GM18502 (cell line): ENCODE data around the gene TNKS1BP1.
"Not testable (repeated sequence)": the region's sequence is repeated elsewhere in the genome, so short reads cannot be mapped to it uniquely, and the experiment has no call there.

Experiments used
- ATAC-seq: cut with Tn5 transposase; IDR thresholded peaks from one replicate; pipeline ENCODE4 v1.9.1; 2021; ENCODE audit warnings: mild to moderate bottlenecking; ENCODE audit not compliant: unreplicated experiment, poor library complexity

Gene TNKS1BP1

DNA sequence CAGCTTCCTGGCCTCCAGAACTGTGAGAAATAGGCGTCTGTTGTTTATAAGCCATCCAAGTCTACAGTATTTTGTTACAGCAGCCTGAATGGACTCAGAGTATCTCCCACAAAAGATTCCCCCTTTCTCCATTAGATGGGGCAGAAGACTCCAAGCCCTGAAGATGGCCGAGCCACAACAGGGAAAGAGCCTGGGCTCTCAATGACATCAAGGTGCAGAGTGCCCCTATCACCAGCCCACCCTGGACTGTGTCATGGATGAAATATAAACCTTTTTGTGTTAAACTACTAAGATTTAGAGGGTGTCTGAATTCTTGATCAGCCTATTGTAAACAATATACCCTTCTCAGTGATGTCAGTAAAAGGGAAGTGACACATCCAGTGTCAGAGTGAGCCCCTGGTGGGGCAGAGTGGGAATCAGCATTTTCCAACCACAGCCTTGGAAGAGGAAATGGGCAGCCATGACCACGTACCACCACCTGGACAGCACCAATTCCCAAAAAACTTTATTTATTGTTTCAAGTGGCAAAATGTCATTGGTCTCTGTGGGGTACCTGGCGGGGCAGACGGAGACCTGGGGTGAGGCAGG, 25.5 kb downstream of the TNKS1BP1 start:
- no peak for ATAC-seq

DNA sequence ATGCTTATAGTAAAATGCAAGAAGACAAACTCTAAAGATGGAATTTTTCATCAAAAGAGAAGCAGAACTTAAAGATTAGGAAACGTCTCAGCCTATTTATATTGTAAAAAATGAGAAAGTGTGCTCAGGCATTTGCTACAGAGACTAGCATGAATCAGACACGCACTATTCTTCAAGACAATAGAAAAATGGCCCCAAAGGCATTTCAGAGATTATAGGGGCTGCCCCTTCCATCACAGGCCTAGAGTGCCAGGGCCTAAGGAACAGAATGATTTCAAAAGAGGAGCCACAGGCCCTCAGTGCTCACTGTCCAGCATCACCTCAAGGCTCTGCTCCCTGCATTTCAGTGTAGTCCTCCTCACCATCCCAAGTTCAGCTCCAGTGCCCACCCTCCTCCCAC, 27.5 kb downstream of the TNKS1BP1 start:
- ATAC-seq = no peak

DNA sequence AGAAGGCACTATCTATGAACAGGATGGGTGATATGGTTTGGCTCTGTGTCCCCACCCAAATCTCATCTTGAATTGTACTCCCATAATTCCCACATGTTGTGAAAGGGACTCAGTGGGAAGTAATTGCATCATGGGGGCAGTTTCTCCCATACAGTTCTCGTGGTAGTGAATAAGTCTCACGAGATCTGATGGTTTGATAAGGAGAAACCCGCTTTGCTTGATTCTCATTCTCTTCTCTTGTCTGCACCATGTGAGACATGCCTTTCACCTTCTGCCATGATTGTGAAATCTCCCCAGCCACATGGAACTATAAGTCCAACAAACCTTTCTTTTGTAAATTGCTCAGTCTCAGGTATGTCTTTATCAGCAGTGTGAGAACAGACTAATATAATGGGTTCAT, 28.5 kb downstream of the TNKS1BP1 start:
- ATAC-seq = not testable (repeated sequence)

DNA sequence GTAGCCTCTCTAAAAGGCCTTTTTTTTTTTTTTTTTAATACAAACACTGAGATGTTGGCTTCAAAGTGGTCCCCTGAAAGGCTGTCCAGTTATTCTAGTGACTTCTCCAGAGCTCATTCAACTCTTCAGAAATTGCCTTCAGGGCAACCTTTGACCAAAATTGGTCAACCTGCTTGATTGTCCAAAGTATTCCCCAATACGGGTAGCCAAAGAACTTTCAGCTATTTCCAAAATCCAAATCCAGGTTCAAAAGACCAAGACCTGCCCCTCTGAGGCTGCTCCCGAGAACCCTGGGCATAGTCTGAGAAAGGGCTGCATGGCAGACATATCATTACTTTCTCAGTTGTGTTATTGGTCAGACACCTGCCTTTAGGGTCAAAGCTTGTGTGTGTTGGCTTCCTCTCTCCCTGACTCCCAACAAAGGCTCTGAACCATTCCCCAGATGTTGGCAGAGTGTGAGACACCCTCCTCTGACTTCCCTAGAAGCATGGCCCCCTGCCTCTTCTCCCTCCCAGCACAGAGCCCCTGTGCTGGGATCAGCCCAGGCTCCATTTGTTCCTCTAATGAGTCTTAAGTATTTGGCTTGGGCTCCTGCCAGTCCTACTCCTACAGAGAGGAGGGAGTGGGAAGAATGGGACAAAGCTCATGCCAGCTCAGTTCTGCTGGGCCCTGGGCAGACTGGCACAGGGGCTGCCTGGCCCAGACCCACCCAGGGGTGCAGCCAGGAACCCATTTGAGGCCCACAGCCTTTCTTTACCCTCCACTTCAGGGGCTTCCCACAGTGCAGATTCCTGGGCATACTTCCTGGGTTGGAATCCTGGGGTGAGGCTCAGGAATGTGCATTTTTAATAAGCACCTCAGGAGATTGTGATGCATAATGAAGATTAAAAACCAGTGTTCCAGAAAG, 30.3 kb downstream of the TNKS1BP1 start:
- ATAC-seq = no peak

DNA sequence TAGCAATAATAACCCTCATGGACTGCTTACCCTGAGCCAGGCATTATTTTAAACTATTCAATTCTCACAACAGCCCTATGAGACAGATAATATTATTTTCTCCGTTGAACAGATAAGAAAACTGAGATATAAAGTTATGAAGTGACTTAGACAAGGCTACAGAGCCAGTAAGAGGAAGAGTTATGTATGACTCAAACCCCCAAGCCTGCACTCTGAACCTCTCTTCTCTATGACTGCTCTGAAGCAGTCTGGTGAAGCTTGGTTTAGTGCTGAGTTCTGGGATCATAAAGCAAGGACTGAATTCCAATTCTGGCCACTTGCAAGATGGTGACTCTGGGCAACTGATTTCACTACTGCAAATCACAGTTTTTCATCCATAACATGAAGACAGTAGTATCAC, 34.5 kb downstream of the TNKS1BP1 start:
- ATAC-seq = no peak

DNA sequence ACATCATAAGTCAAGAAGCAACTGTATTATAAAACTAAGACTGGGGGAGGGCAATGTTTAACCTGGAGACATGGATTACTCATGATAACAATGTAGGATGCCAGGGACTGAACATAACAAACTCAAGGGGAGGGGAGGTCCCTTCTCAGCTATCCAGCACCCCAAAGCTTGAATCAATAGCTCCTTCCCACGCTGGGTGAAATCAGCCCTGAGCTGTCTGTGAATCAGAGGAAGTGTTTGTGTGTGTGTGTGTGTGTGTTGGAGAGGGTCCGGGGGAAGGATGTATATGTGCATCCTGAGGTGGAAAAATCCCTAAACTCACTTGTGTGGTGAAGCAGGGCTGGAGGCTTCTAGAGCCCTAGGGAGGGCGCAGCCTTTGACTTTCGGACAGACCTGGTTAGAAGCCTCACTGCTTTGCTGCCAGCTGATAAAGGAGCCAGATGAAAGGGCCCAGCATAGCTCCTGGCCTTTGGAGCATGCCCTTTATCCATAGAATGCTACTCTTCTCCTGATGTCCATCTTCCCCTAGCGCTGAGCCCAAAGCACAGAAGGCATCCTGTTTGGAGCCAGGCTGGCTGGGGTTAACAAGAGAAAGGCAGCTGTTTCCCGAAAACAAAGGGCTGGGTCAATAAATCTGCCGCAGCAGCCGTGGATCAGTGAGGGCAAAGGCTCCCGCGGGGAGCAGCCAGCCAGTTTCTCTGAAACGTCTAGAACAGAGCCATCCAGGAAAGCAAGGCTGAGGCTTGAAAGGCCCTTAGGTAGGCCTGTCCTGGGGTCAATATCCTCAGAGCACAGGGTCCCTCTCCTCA, 35.8 kb downstream of the TNKS1BP1 start:
- no peak for ATAC-seq

DNA sequence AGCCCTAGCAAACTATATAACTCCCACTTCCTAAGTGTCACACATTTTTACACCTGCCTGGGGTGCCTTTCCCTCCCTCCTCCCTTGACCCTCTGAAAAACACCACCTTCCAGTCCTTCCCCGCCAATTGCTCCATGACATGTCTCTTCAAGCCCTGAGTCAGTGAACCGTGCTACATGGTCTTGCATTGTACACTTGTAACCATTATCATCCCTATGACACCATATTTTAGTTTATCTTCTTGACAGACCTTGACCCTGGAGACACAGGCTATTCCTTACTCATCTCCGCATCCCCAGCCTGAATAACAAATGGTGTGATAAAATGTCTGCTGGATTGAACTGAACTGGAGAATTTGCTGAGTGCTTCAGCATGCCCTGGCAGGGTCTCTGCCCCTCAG, 36.9 kb downstream of the TNKS1BP1 start:
- no peak for ATAC-seq

DNA sequence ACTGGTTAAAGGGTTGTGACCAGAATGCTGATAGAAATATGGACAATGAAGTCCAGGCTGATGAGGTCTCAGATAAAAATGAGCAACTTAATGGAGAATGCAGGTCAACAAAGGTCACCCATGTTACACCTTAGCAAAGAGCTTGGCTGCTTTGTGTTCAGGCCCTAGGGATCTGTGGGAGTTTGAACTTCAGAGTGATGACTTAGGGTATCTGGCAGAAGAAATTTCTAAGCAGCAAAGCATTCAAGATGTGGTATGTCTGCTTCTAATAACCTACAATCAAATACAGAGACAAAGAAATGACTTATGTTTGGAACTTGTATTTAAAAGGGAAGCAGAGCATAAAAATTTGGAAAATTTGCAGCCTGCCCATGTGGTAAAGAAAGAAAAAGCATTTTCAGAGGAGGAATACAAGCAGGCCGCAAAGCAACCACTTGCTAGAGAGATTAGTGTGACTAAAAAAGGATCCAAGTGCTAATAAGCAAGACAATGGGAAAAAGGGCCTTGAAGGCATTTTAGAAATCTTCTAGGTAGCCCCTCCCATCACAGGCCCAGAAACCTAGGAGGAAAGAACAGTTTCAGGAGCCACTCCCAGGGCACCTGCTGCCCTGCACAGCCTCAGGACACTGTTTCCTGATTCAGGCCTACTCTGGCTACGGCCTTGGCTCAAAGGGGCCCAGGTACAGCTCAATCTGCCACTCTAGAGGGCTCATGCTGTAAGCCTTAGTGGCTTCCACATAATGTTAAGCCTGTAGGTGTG, 41.3 kb downstream of the TNKS1BP1 start:
- ATAC-seq = no peak

DNA sequence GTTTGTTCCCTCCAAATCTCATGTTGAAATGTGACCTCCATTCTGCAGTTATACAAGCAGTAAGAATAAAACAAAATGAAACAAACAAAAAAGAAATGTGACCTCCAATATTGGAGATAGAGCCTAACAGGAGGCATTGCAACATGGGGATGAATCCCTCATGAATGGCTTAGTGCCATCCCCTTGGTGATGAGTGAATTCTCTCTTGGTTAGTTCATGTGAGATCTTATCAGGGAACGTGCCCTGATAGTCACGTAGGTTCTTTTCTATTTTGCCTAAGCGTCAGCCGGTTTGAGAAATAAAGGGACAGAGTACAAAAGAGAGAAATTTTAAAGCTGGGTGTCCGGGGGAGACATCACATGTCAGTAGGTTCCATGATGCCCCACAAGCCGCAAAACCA, 43.2 kb downstream of the TNKS1BP1 start:
- ATAC-seq = not testable (repeated sequence)

DNA sequence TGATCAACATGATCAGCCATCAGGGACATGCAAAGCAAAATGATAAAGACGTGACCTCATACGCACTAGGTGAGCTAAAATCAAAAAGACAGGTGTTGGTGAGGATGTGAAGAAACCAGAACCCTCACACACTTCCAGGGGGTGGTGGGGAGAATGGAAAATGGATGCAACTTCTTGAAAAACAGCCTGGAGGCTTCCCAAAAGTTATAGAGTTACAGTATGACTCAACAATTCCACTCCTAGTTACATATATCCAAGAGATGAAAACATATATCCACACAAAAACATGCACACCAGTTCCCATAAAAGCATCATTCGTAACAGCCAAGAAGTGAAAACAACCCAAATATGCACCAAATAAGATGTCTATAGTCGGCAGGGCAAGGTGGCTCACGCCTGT, 45.6 kb downstream of the TNKS1BP1 start:
- no peak for ATAC-seq

DNA sequence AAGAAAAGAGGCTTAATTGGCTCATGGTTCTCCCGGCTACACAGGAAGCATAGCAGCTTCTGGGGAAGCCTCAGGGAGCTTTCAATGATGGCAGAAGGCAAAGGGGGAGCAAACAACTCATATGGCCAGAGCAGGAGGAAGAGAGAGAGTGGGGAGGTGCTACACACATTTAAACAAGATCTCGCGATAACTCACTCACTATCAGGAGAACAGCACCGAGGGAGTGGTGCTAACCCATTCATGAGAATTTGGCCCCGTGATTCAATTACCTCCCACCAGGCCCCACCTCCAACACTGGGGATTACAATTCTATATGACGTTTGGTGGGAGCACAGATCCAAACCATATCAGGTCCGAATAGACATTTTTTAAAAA, 46.0 kb downstream of the TNKS1BP1 start:
- no peak for ATAC-seq

DNA sequence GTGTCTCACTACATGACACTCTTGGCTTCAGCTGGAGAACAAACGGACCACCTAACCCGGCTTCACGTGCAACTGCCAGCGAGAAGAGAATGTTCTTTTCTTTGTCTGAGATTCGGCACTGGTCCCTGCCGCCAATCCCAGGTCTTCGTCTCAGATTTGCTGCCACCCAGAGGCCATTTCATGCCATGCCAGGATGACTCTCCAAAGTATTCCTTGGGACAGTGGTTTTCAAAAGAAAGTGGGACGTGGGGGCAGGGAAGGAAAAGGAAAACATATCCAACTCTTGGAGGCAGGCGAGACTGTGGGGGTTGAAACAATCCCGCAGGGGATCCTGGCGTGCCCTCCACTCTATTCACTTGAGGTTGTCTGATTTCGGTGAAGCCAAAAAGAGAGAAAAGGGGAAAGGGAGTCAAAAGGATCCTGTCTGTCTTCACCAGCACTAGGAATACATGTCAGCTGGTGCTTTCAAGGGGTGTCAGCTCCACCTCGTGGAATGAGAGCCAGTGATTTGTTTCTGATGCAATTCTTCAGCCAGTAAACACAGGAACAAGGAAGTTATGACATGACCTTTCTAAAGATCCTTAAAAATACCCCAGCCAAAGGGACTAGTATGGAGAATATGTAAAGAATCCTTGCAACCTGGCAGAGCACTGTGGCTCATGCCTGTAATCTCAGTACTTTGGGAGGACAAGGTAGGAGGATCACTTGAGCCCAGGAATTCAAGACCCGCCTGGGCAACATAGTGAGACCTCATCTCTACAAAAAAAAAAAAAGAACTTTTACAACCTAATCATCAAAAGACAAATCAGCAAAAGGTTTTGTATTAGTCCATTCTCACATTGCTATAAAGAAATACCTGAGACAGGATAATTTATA, 46.7 kb downstream of the TNKS1BP1 start:
- peak; percentile 89 for ATAC-seq

DNA sequence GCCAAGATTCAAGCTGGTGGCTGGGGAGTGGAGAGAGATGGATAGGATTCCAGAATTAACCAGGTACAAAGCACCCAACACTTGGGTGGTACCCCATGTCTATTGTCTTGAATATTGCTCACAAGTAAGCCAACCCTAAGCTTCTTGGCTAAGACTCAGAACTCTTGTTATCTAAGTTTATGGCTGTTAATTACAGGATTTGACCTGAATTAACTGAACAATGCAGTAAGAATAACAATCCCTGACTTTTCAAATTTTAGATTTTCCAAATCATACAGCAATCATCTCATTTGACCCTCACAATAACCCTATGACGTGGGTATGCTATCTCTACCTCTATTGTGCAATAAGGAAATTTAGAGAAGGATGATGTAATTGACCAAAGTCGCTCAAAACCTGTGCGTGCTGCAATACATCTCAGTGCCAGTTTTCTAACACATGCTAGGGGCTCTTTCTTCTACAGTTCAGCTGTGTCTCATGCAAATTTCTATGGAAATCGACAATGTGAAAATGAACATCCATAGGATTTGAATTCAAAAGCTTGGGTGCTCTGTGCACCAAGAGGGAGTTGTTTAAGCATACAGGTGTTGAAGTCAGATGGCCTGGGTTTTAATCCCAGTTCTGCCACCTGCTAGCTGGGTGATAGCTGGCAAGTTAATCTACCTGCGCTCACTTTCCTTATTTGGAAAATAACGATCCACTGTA, 47.6 kb downstream of the TNKS1BP1 start:
- no peak for ATAC-seq

DNA sequence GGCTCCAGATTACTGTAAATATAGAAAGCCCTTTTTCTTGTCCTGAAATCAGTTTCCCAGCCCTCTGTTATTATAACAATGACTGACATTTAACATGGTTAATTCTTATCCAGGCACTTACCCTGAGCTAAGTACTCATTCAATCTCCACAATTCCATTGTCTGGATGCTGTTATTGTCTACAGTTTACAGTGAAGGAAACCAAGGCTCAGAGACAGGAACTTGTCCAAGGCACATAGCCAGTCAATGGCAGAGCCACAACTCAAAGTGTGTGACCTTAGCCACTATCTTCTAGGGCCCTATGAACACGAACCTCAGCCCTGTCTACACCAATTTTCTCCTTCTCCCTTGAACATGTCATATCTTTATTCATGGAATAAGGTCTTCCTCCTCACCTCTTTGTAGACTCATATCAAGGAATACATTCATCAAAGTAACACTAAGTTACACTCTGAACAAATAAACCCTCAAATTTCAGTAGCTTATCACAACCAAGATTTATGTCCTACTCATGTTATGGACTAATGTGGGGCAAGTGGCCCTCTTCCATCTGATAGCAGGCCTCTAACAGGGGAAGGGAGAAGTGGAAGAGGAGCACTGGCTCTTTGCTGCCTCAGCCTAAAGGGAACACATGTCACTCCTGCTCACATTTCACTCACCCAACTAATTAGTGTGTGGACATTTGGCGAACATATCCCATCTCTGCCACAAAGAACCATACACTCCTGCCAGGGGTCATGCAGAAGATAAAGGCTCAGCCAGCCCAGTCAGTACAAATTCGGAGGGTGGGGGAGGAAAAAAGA, 48.4 kb downstream of the TNKS1BP1 start:
- ATAC-seq = no peak

DNA sequence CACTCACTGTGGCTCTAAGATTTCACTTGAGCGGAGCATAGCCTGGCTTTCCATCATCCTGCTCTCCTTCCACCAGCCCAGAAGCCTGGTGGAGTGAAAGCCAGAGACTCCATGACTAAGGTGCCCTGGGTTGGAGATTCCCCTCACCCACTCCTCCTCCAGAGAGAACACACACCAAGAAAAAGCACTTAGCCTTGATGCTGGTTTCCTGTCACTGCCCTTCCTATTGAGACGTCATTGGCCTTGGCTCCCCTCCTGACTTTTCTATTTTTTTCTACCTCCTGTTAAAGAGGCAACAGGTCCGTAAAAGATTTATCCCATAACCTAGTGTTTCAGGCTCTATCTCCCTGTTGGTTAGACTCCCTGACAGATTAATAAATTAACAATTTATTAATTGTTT, 49.2 kb downstream of the TNKS1BP1 start:
- no peak for ATAC-seq

DNA sequence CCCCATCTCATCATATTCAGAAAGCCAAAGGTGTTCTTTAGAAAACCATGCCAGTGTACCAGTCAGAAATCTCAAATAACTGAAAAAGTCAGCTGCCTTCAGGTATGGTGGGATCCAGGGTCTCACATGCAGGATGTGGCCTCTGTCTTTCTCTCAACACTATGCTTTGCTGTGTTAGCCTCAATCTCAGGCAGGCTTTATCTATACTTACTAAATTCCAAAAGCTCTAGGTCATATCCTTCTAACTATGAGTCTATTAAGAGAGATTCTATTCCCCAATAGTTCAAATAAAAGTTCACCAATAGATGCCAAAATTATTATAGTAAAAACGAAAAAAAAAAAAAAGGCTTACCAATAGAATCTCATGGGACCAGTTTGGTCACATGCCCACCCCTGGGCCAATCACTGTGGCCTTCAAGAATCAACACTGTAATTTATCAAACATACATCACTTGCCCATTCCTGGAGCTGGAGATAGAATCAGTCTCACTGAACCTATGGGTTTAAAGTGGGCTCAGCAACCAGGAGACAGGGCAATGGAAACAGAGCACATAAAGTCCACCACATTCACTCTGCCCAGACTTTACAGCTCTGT, 49.8 kb downstream of the TNKS1BP1 start:
- no peak for ATAC-seq

DNA sequence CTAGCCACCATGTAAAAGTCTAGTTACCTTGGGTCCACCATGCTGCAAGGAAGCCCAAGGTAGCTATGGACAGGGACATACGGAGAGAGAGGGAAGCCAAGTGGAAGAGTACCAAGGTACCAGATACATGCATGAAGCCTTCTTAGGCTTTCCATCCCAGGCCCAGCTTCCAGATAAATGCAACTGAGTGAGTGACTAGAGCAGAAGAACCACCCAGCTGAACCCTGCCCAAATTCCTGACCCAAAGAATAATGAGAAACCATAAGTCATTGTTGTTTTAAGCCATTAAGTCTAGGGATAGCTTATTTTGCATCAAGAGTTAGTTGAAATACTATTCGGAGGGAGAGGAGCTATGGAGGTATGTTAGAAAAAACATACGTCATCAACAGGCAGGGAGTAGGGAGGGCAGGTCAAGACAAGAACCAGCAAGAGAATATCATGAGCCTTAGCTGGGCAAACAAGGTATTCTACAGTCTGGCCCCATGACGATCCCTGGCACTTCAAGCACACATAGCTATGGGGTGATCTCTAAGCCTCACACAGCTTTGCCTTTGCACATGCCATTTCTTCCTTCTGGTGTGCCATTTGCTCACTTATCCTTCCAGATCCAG, 51.2 kb downstream of the TNKS1BP1 start:
- no peak for ATAC-seq
